Activated naive CD8-positive, alpha-beta T cell treated with anti-CD3 and anti-CD28 coated beads, Interleukin-2, amount 10 ng/mL, durations not matched to agents 7 days and 5 days (primary cell): ENCODE results near the gene ACCS. TPM values are rescaled to one million over a fixed set of nuclear protein-coding genes. Genes with fewer than 3 reads are reported as not detected.

Source experiments
- total RNA-seq, 2 experiments: library from RNA; stranded (reverse); gene quantifications; one replicate each; pipeline ENCODE4 v1.2.3, GENCODE V29; 2021

Gene ACCS
- total RNA-seq, 2 experiments from 2014 or later = 14.3 to 14.5 TPM

Other genes starting within 250 kb of the ACCS start
- 10 to 100 TPM; 37.8 to 43.6 TPM for gene ALKBH3, start 185.4 kb upstream of the ACCS start, total RNA-seq
- under 1 TPM; 0.25 to 0.28 TPM for gene C11orf96, start 123.6 kb upstream of the ACCS start, total RNA-seq
- gene ACCSL, start 18.3 kb upstream of the ACCS start, total RNA-seq = not detected
- gene EXT2, start 29.4 kb downstream of the ACCS start, total RNA-seq = 10 to 100 TPM; 26.3 to 28.8 TPM
- gene ALX4, start 243.9 kb downstream of the ACCS start, total RNA-seq = not detected